AG04450 (cell line): Measurements from ENCODE around the gene SATB2. TPM values are rescaled to one million over a fixed set of nuclear protein-coding genes. Genes with fewer than 3 reads are reported as not detected.

Experiments used
- CTCF ChIA-PET: fragments of 300-600, 350-600 bp; formaldehyde crosslinking; extraction: SDS; loops from one replicate; lab custom pipeline; 2022; ENCODE audit warnings: antibody characterized with exemption, inconsistent platforms; lab: Charles Lee
- POLR2A ChIA-PET: fragments of 350-600 bp; formaldehyde crosslinking; extraction: SDS; loops from one replicate; lab custom pipeline; 2021; ENCODE audit warnings: antibody characterized with exemption, inconsistent platforms; lab: Yijun Ruan, JAX
- DNase-seq: peaks from one replicate; pipeline ENCODE4 v3.0.0-alpha.2; 2011; ENCODE audit warnings: low read depth, low spot score
- H3K27ac ChIP-seq: one replicate; pipeline ENCODE4 v1.5.1; 2012; ENCODE audit warnings: low read depth, low read length, control low read depth
- H3K27me3 ChIP-seq: one replicate; pipeline ENCODE4 v1.6.0; 2012; ENCODE audit warnings: low read length; ENCODE audit not compliant: control insufficient read depth, insufficient read depth
- H3K4me3 ChIP-seq: 2 replicates; pipeline ENCODE4 v1.5.1; 2011; ENCODE audit warnings: mild to moderate bottlenecking, low read depth, low read length, control low read depth
- H3K9me3 ChIP-seq: 2 replicates; pipeline ENCODE4 v1.5.1; 2012; ENCODE audit warnings: low read length; ENCODE audit not compliant: control insufficient read depth, insufficient read depth
- CTCF ChIP-seq: IDR thresholded peaks from 2 replicates; pipeline ENCODE4 v1.5.1; 2011; ENCODE audit warnings: low read depth, low read length, control low read depth, inconsistent platforms
- polyA minus RNA-seq: library from RNA; depleted of rRNA, polyadenylated mRNA; stranded (reverse); fragments of >200 nt; gene quantifications from 2 replicates; pipeline ENCODE4 v1.2.3, GENCODE V29; 2011; rRNA and poly(A)+ RNA removed
- polyA plus RNA-seq: library from polyadenylated mRNA; depleted of rRNA; stranded (reverse); fragments of >200 nt; gene quantifications from 2 replicates; pipeline ENCODE4 v1.2.3, GENCODE V29; 2011; rRNA removed

Gene SATB2
- polyA plus RNA-seq (5.0 and 5.3 TPM in 2 replicates), polyA minus RNA-seq (23.8 and 27.1 TPM in 2 replicates)

- peaks cover 6% of the 10 kb centered on the region; the same call in 1 of the 2 replicates for H3K9me3 ChIP-seq
- H3K4me3 ChIP-seq = peak within 1 kb of the TSS; percentile 90
- DNase-seq = no peak
- POLR2A ChIA-PET = interaction anchor here (1.4 kb wide), 1 partner anchor 14 kb away, joined by 3 read pairs; no protein-coding TSS in a partner anchor
- peaks cover 8% of the 10 kb centered on the region for H3K27me3 ChIP-seq
- TF ChIP-seq CTCF = no peak
- peak within 1 kb of the TSS; percentile 57 for H3K27ac ChIP-seq
- CTCF ChIA-PET = no interaction called here
Measured at GRCh38 chr2:199457147-199458008, at the start of gene SATB2. Gene SATB2, minus strand, starts transcription at chr2:199457939. Its CDS starts 1,902 bp downstream, at chr2:199456037.

- Histone ChIP-seq H3K27me3 (no peaks in the 10 kb centered on the region), H3K4me3 (no peak overlapping the region), H3K9me3 (no peaks in the 10 kb centered on the region), H3K27ac (no peak overlapping the region)
- ChIA-PET CTCF (interaction anchor here (2.4 kb wide), 1 partner anchor 17 kb away, joined by 10 read pairs; no protein-coding TSS in a partner anchor), POLR2A (no interaction called here)
- no peak for TF ChIP-seq CTCF
- no peak for DNase-seq
Measured at GRCh38 chr2:199505755-199506403, 48.1 kb upstream of the SATB2 start.

- Histone ChIP-seq H3K27ac (no peak overlapping the region), H3K4me3 (no peak overlapping the region), H3K9me3 (no peaks in the 10 kb centered on the region), H3K27me3 (no peaks in the 10 kb centered on the region)
- CTCF ChIA-PET = no interaction called here
- TF ChIP-seq CTCF = no peak
- DNase-seq = no peak
- POLR2A ChIA-PET = no interaction called here
Measured at GRCh38 chr2:199503148-199503547, 45.4 kb upstream of the SATB2 start.

GRCh38 chr2:199499005-199499404 lies 41.3 kb upstream of the SATB2 start:
- H3K4me3 ChIP-seq = no peak overlapping the region
- no peak overlapping the region for H3K27ac ChIP-seq
- ChIA-PET CTCF (interaction anchor here (0.7 to 3.4 kb wide), 2 partner anchors 11 to 43 kb away, joined by 4 to 14 read pairs; no protein-coding TSS in a partner anchor), POLR2A (no interaction called here)
- no peak for TF ChIP-seq CTCF
- no peak for DNase-seq
- H3K27me3 ChIP-seq = no peaks in the 10 kb centered on the region
- H3K9me3 ChIP-seq = no peaks in the 10 kb centered on the region
